ENCODE data around the gene PSMD11. TPM values are rescaled to one million over a fixed set of nuclear protein-coding genes. Genes with fewer than 3 reads are reported as not detected.
"Not testable (repeated sequence)": the region's sequence is repeated elsewhere in the genome, so short reads cannot be mapped to it uniquely, and the experiment has no call there.

PSMD11 gene
- total RNA-seq, 1 experiment from 2014 or later = 169 TPM

- no peak overlapping the region for H3K18ac ChIP-seq (ENCODE audit: insufficient read length, low read depth, low read length)
Measured at GRCh38 chr17:32523827-32524552, 79.7 kb downstream of the PSMD11 start.

GRCh38 chr17:32524553-32524880 lies 80.2 kb downstream of the PSMD11 start:
- not testable (repeated sequence) for H3K9ac ChIP-seq (ENCODE audit: extremely low read depth, insufficient read length, low read length); H3K56ac ChIP-seq (ENCODE audit: insufficient read length, low read depth, low read length); DNase-seq; H4K91ac ChIP-seq (ENCODE audit: insufficient read length, low read depth, low read length); H3K4me3 Mint-ChIP-seq; H2BK20ac ChIP-seq (ENCODE audit: low read depth, low read length, poor library complexity, severe bottlenecking); H2BK12ac ChIP-seq (ENCODE audit: insufficient read length, low read depth, low read length); H3K4me2 ChIP-seq (ENCODE audit: insufficient read depth, insufficient read length, low read length); H3K23me2 ChIP-seq (ENCODE audit: insufficient read length, low read depth, low read length, poor library complexity, severe bottlenecking); H3K27ac ChIP-seq (ENCODE audit: insufficient read length, low read depth, low read length); H3K79me2 ChIP-seq (ENCODE audit: insufficient read depth, low read length); H3K4ac ChIP-seq (ENCODE audit: low read depth, low read length); H2BK120ac ChIP-seq (ENCODE audit: low read depth, low read length, poor library complexity, severe bottlenecking); H2BK15ac ChIP-seq (ENCODE audit: low read depth, low read length); H4K8ac ChIP-seq (replicated peaks; ENCODE audit: insufficient read length, low read depth, low read length); H4K20me1 ChIP-seq (ENCODE audit: control insufficient read depth, insufficient read depth, insufficient read length); H3K18ac ChIP-seq (ENCODE audit: insufficient read length, low read depth, low read length); H3K9me3 ChIP-seq (ENCODE audit: control insufficient read depth, low read depth, low read length); H2BK5ac ChIP-seq (ENCODE audit: insufficient read length, low read length); H2AFZ ChIP-seq (ENCODE audit: low read length); H3K27me3 Mint-ChIP-seq (ENCODE audit: low read depth); H3K9me3 Mint-ChIP-seq; H3K27me3 ChIP-seq (ENCODE audit: insufficient read depth, low read length); H4K5ac ChIP-seq (ENCODE audit: insufficient read length, low read depth, low read length); H3K79me1 ChIP-seq (ENCODE audit: insufficient read depth, low read depth, low read length, poor library complexity, severe bottlenecking); H3K23ac ChIP-seq (ENCODE audit: insufficient read length, low read depth, low read length); H2AK5ac ChIP-seq (ENCODE audit: insufficient read length, low read length); H3K36me3 Mint-ChIP-seq (ENCODE audit: insufficient read depth in 1 of 3, low read depth in 3 of 3); H3K14ac ChIP-seq (ENCODE audit: insufficient read depth, low read length); H3T11ph ChIP-seq (ENCODE audit: low read length); H3K27ac Mint-ChIP-seq
- no CpG with 5 or more reads among the region's 6 CpGs for WGBS (ENCODE audit: extremely low coverage, insufficient read length, low lambda C conversion rate)
- H3K4me1 Mint-ChIP-seq = peaks cover 33 to 38% of the 10 kb centered on the region in 2 experiments
- peaks cover 14% of the 10 kb centered on the region; the same call in 1 of the 2 replicates for H3K4me1 ChIP-seq (ENCODE audit: insufficient read depth, low read length)

More at GRCh38 chr17:32523827-32524552, 79.7 kb downstream of the PSMD11 start:
- Histone ChIP-seq H3K27ac (ENCODE audit: insufficient read length, low read depth, low read length) (no peak overlapping the region), H2BK12ac (ENCODE audit: insufficient read length, low read depth, low read length) (no peak overlapping the region), H4K5ac (ENCODE audit: insufficient read length, low read depth, low read length) (no peak overlapping the region), H2AK5ac (ENCODE audit: insufficient read length, low read length) (no peak overlapping the region), H2BK15ac (ENCODE audit: low read depth, low read length) (no peak overlapping the region), H3K4me2 (ENCODE audit: insufficient read depth, insufficient read length, low read length) (no peak overlapping the region), H3K9ac (ENCODE audit: extremely low read depth, insufficient read length, low read length) (no peak overlapping the region), H2BK5ac (ENCODE audit: insufficient read length, low read length) (no peak overlapping the region), H3K4me1 (ENCODE audit: insufficient read depth, low read length) (peaks cover 14% of the 10 kb centered on the region; the same call in 1 of the 2 replicates), H2BK120ac (ENCODE audit: low read depth, low read length, poor library complexity, severe bottlenecking) (no peak overlapping the region), H2BK20ac (ENCODE audit: low read depth, low read length, poor library complexity, severe bottlenecking) (no peak overlapping the region), H4K8ac (replicated peaks; ENCODE audit: insufficient read length, low read depth, low read length) (no peak overlapping the region), H3K79me2 (ENCODE audit: insufficient read depth, low read length) (no peaks in the 10 kb centered on the region), H3K14ac (ENCODE audit: insufficient read depth, low read length) (no peak overlapping the region), H3K4ac (ENCODE audit: low read depth, low read length) (no peak overlapping the region), H4K20me1 (ENCODE audit: control insufficient read depth, insufficient read depth, insufficient read length) (no peaks in the 10 kb centered on the region), H3K23ac (ENCODE audit: insufficient read length, low read depth, low read length) (no peak overlapping the region), H3K23me2 (ENCODE audit: insufficient read length, low read depth, low read length, poor library complexity, severe bottlenecking) (peaks cover 2% of the 10 kb centered on the region), H3K79me1 (ENCODE audit: insufficient read depth, low read depth, low read length, poor library complexity, severe bottlenecking) (no peaks in the 10 kb centered on the region), H3K56ac (ENCODE audit: insufficient read length, low read depth, low read length) (no peak overlapping the region), H4K91ac (ENCODE audit: insufficient read length, low read depth, low read length) (no peak overlapping the region), H3K9me3 (ENCODE audit: control insufficient read depth, low read depth, low read length) (no peaks in the 10 kb centered on the region), H3T11ph (ENCODE audit: low read length) (no peak overlapping the region), H2AFZ (ENCODE audit: low read length) (no peak overlapping the region), H3K27me3 (ENCODE audit: insufficient read depth, low read length) (no peaks in the 10 kb centered on the region)
- H3K27me3 Mint-ChIP-seq (ENCODE audit: low read depth) = peaks cover under 1% of the 10 kb centered on the region
- no peaks in the 10 kb centered on the region for H3K9me3 Mint-ChIP-seq
- DNase-seq = no peak
- H3K36me3 Mint-ChIP-seq (ENCODE audit: insufficient read depth in 1 of 3, low read depth in 3 of 3) = no peaks in the 10 kb centered on the region
- TF ChIP-seq CTCF (conservative IDR thresholded peaks at IDR 0.05) = no peak
- no peak overlapping the region for H3K4me3 Mint-ChIP-seq
- H3K4me1 Mint-ChIP-seq = peaks cover 32 to 38% of the 10 kb centered on the region in 2 experiments
- WGBS (ENCODE audit: extremely low coverage, insufficient read length, low lambda C conversion rate) = no CpG with 5 or more reads among the region's 12 CpGs
- H3K27ac Mint-ChIP-seq = no peak overlapping the region
